ENCODE measurements around the gene ALPK1.

The ALPK1 gene

GRCh38 chr4:112328734-112329130, 31.6 kb downstream of the ALPK1 start:
- no peak for DNase-seq (ENCODE audit: low spot score)

GRCh38 chr4:112329672-112330375, 32.7 kb downstream of the ALPK1 start:
- no peak for DNase-seq (ENCODE audit: low spot score)

- no peak for DNase-seq (ENCODE audit: low spot score)
Measured at GRCh38 chr4:112330921-112331320, 33.8 kb downstream of the ALPK1 start.

GRCh38 chr4:112332398-112332797, 35.2 kb downstream of the ALPK1 start:
- no peak for DNase-seq (ENCODE audit: low spot score)

GRCh38 chr4:112340023-112340422, 42.9 kb downstream of the ALPK1 start:
- no peak for DNase-seq (ENCODE audit: low spot score)

- DNase-seq (ENCODE audit: low spot score), result no peak
Measured at GRCh38 chr4:112341033-112341432, 43.9 kb downstream of the ALPK1 start.

GRCh38 chr4:112343330-112344080, 46.3 kb downstream of the ALPK1 start:
- DNase-seq (ENCODE audit: low spot score), result no peak

GRCh38 chr4:112348488-112349158, 51.5 kb downstream of the ALPK1 start:
- no peak for DNase-seq (ENCODE audit: low spot score)

GRCh38 chr4:112352736-112353135, 55.6 kb downstream of the ALPK1 start:
- DNase-seq (ENCODE audit: low spot score), result no peak

- DNase-seq (ENCODE audit: low spot score), result no peak
Measured at GRCh38 chr4:112355662-112356061, 58.5 kb downstream of the ALPK1 start.

- DNase-seq (ENCODE audit: low spot score), result no peak
Measured at GRCh38 chr4:112357453-112357852, 60.3 kb downstream of the ALPK1 start.

- DNase-seq (ENCODE audit: low spot score), result no peak
Measured at GRCh38 chr4:112357897-112358296, 60.7 kb downstream of the ALPK1 start.

- no peak for DNase-seq (ENCODE audit: low spot score)
Measured at GRCh38 chr4:112358415-112358814, 61.2 kb downstream of the ALPK1 start.

GRCh38 chr4:112358952-112359749, 62.0 kb downstream of the ALPK1 start:
- no peak for DNase-seq (ENCODE audit: low spot score)

GRCh38 chr4:112361181-112361791, 64.1 kb downstream of the ALPK1 start:
- no peak for DNase-seq (ENCODE audit: low spot score)

GRCh38 chr4:112370466-112370865, 73.3 kb downstream of the ALPK1 start:
- DNase-seq (ENCODE audit: low spot score), result no peak

- DNase-seq (ENCODE audit: low spot score), result no peak
Measured at GRCh38 chr4:112371361-112371760, 74.2 kb downstream of the ALPK1 start.

- no peak for DNase-seq (ENCODE audit: low spot score)
Measured at GRCh38 chr4:112374850-112375249, 77.7 kb downstream of the ALPK1 start.

GRCh38 chr4:112377171-112377570, 80.0 kb downstream of the ALPK1 start:
- DNase-seq (ENCODE audit: low spot score), result no peak

- no peak for DNase-seq (ENCODE audit: low spot score)
Measured at GRCh38 chr4:112377594-112378242, 80.5 kb downstream of the ALPK1 start.

- DNase-seq (ENCODE audit: low spot score), result no peak
Measured at GRCh38 chr4:112378243-112378620, 81.1 kb downstream of the ALPK1 start.

Data from hematopoietic multipotent progenitor cell treated with erythropoietin and hydrocortisone succinate and interleukin-3 and kit ligand, for 15 days (in vitro differentiated cells).